Ascending aorta (tissue), 2 donors: ENCODE measurements around the gene TMEM181. TPM values are rescaled to one million over a fixed set of nuclear protein-coding genes. Genes with fewer than 3 reads are reported as not detected.
A peak's percentile ranks its signal among the peaks of the same experiment; 100 is the strongest.

Experiments used
- DNase-seq, 2 donors: peaks; one replicate each; pipeline ENCODE4 v3.0.0-alpha.2; 2019; ENCODE audit warnings: low spot score in 2 of 2
- H3K27ac ChIP-seq, 2 donors: fragments of 200-600 bp; sonication (generic); one replicate each; pipeline ENCODE4 v1.5.1; 2016 to 2017; ENCODE audit warnings: mild to moderate bottlenecking in 1 of 2
- H3K27me3 ChIP-seq: fragments of 200-600 bp; sonication (generic); one replicate; pipeline ENCODE4 v1.5.1; 2017
- H3K36me3 ChIP-seq, 2 donors: fragments of 200-600 bp; sonication (generic); one replicate each; pipeline ENCODE4 v1.5.1; 2016
- H3K4me1 ChIP-seq, 2 donors: fragments of 200-600 bp; sonication (generic); one replicate each; pipeline ENCODE4 v1.5.1; 2016 to 2017; ENCODE audit warnings: mild to moderate bottlenecking in 1 of 2
- H3K4me3 ChIP-seq, 2 donors: fragments of 200-600 bp; sonication (generic); one replicate each; pipeline ENCODE4 v1.5.1; 2016 to 2017; ENCODE audit warnings: mild to moderate bottlenecking in 1 of 2
- H3K9me3 ChIP-seq, 2 donors: fragments of 200-600 bp; sonication (generic); one replicate each; pipeline ENCODE4 v1.5.1; 2016
- CTCF ChIP-seq, 3 experiments: fragments of 200-600 bp in 2 of 3; fragments of 450-650 bp in 1 of 3; sonication (generic) in 2 of 3; IDR thresholded peaks; one replicate each; pipeline ENCODE4 v1.5.1; 2016 to 2019; ENCODE audit warnings: antibody characterized with exemption in 3 of 3, mild to moderate bottlenecking in 1 of 3, moderate library complexity in 1 of 3
- intact Hi-C: fragments of 100-400 bp; cut with DNase I; formaldehyde crosslinking; loops from one replicate; pipeline ENCODE4 v1.15.1; 2023
- total RNA-seq: library from RNA; depleted of rRNA; stranded (reverse); fragments of >200 nt; gene quantifications from one replicate; pipeline ENCODE4 v1.1.0, GENCODE V29; 2016

TMEM181 gene
- total RNA-seq, 1 donor from 2014 or later: 16.3 TPM

GRCh38 chr6:158531566-158531965 is 28.3 kb upstream of the TMEM181 start:
- Histone ChIP-seq H3K4me3 (no peak overlapping the region), H3K9me3 (peaks cover 5 to 8% of the 10 kb centered on the region in 2 donors), H3K4me1 (peaks cover 3 to 4% of the 10 kb centered on the region in 2 donors), H3K36me3 (no peaks in the 10 kb centered on the region), H3K27me3 (peaks cover 4% of the 10 kb centered on the region), H3K27ac (no peak overlapping the region)
- TF ChIP-seq CTCF (IDR thresholded peaks at IDR 0.05): no peak
- DNase-seq: no peak
- intact Hi-C loops: no loop called here

- H3K4me3 ChIP-seq: no peak overlapping the region
- TF ChIP-seq CTCF (IDR thresholded peaks at IDR 0.05): no peak
- no peak for DNase-seq
- peaks cover 6% of the 10 kb centered on the region for H3K27me3 ChIP-seq
- peaks cover 4 to 5% of the 10 kb centered on the region in 2 donors for H3K4me1 ChIP-seq
- no peak overlapping the region for H3K27ac ChIP-seq
- intact Hi-C loops: no loop called here
- no peaks in the 10 kb centered on the region for H3K36me3 ChIP-seq
- H3K9me3 ChIP-seq: peaks cover under 1 to 8% of the 10 kb centered on the region in 2 donors
Observed at GRCh38 chr6:158531970-158532369, 27.9 kb upstream of the TMEM181 start.

DNA sequence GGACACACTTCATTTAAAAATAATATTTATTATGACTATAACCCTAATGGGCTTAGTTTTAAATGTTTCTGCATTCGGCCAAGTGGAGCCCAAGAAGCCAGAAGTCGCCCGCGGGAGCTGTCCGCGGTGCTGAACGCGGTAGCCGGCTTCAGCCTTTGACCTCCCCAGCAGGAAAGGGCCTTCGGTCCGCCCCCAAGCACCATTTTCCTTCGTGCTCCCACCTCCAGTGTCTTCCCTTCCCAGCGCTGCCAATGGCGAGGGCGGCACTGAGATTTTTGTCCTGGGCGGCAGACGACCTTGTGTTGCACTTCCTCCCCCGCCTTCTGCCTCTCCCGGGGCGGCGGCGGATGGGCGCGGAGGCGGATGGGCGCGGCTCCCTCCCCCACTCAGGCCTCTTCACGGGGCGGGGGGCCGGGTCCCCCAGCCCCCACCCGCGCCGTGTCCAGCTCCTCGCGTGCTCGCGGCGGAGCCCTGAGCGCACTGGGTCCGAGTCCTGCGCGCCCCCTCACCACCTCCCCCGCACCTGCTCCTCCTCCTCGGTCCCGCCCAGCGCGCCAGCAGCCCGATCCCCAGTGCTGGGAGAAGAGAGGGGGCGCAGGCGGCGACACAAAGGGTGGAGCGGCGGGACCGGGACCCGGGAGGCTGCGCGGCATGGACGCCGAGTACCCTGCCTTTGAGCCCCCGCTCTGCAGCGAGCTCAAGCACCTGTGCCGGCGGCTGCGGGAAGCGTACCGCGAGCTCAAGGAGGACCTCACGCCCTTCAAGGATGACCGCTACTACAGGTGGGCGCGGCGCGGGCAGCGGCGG is 23.6 kb upstream of the TMEM181 start:
- no peak for TF ChIP-seq CTCF (IDR thresholded peaks at IDR 0.05)
- DNase-seq: no peak
- Histone ChIP-seq H3K4me1 (peaks cover 7 to 8% of the 10 kb centered on the region in 2 donors), H3K9me3 (no peaks in the 10 kb centered on the region), H3K27ac (no peak overlapping the region), H3K4me3 (peak overlapping the region; percentile 52 to 63), H3K36me3 (no peaks in the 10 kb centered on the region), H3K27me3 (peaks cover 14% of the 10 kb centered on the region)
- intact Hi-C loops: no loop called here

DNA sequence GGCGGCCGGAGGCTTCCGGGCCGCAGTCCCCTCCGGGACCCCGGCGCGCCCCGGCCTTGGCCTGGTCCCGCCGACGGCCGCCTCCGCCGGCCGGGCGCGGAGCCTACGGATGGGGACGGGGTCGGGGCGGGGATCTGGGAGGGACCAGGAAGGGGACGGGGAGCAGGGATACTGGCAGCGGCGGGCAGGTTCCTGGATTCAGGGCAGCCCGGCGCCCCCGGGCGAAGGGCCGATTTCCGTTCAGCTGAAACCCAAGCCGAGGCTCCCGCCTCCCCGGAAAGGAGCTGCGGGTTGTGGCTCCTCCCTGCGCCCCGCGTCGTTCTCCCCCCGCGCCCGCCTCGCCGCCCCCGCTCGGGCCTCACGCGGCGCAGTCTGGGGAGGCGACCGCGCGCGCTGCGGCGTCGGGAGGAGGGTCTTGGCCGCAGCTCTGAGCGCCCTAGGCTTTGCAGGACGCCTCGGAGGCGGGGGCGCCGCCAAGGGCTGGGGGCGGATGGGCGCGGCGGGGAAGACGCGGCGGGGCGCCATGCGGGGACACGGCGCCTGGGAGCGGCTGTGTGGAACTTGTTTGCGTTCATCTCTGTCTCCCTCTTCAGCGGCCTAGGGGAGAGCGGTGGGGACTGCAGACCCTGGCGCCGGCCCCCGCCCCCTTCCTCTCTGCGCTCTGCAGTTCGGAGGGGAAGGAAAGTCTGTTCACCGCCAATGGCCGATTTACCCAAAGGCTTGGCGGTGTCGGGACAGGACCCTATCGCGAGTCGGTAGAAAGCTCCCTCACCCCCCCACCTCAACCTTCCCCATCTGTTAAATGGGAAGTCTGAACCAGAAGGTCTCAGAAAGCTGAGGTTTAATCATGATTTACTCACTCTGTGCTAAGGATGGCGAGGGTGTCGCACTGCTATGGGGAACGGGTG is 22.7 kb upstream of the TMEM181 start:
- DNase-seq: no peak
- intact Hi-C loops: no loop called here
- H3K4me3 ChIP-seq: peak overlapping the region; percentile 52 to 63
- H3K36me3 ChIP-seq: no peaks in the 10 kb centered on the region
- H3K9me3 ChIP-seq: no peaks in the 10 kb centered on the region
- H3K27me3 ChIP-seq: peaks cover 14% of the 10 kb centered on the region
- H3K4me1 ChIP-seq: peaks cover 7 to 8% of the 10 kb centered on the region in 2 donors
- no peak for TF ChIP-seq CTCF (IDR thresholded peaks at IDR 0.05)
- no peak overlapping the region for H3K27ac ChIP-seq

DNA sequence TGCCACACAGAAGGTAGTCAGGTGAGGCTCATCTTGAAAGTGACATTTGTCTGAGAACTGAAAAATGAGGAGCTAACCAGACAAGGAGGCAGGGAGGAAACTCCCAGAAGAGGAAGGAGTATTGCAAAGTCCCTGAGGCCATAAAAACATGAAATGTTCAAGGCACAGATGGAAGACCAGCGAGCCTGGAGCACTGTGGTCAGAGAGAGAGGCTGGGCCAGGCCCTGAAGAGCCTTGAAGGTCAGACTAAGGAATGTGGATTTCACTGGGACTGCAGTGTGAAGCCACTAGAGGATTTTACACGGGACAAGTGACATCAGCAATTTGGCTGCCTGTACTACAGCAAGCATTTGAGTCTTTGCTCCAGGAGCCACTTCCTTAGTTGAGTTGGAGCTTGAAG is 21.1 kb upstream of the TMEM181 start:
- Histone ChIP-seq H3K4me3 (no peak overlapping the region), H3K36me3 (no peaks in the 10 kb centered on the region), H3K4me1 (peaks cover 7 to 8% of the 10 kb centered on the region in 2 donors), H3K27ac (no peak overlapping the region), H3K27me3 (peaks cover 14% of the 10 kb centered on the region), H3K9me3 (no peaks in the 10 kb centered on the region)
- DNase-seq: no peak
- intact Hi-C loops: no loop called here
- no peak for TF ChIP-seq CTCF (IDR thresholded peaks at IDR 0.05)
